Muscle of leg (tissue), 11 donors: Measurements from ENCODE around the gene NBPF1. TPM values are rescaled to one million over a fixed set of nuclear protein-coding genes. Genes with fewer than 3 reads are reported as not detected.
"Not testable (repeated sequence)": the region's sequence is repeated elsewhere in the genome, so short reads cannot be mapped to it uniquely, and the experiment has no call there.

ENCODE experiments used
- DNase-seq: peaks from one replicate; pipeline ENCODE4 v3.0.0; 2013
- H3K27ac ChIP-seq: one replicate; pipeline ENCODE4 v1.5.1; 2013; ENCODE audit warnings: mild to moderate bottlenecking, low read length, control low read depth
- H3K27me3 ChIP-seq: one replicate; pipeline ENCODE4 v1.6.1; 2013; ENCODE audit warnings: low read length; ENCODE audit not compliant: control insufficient read depth, insufficient read depth
- H3K36me3 ChIP-seq: one replicate; pipeline ENCODE4 v1.6.1; 2013; ENCODE audit warnings: low read length; ENCODE audit not compliant: control insufficient read depth, insufficient read depth
- H3K4me1 ChIP-seq: one replicate; pipeline ENCODE4 v1.6.1; 2013; ENCODE audit warnings: low read length; ENCODE audit not compliant: control insufficient read depth, insufficient read depth
- H3K4me3 ChIP-seq: one replicate; pipeline ENCODE4 v1.5.1; 2013; ENCODE audit warnings: low read length, control low read depth
- H3K9me3 ChIP-seq: replicated peaks from 2 replicates; pipeline ENCODE4 v1.6.1; 2013; ENCODE audit warnings: low read depth, low read length; ENCODE audit not compliant: control insufficient read depth
- WGBS: methylation state at CpG from one replicate; pipeline ENCODE4 v1.1.5; 2013; ENCODE audit warnings: missing lambda C conversion rate; ENCODE audit not compliant: insufficient coverage; 5-methylcytosine and 5-hydroxymethylcytosine counted together
- polyA plus RNA-seq, 8 donors: library from polyadenylated mRNA; unstranded; fragments of 120-200 nt; gene quantifications; one replicate each; pipeline versions ENCODE4 v1.2.1 to v1.2.3, GENCODE V29; 2013; ENCODE audit warnings: inconsistent platforms in 1 of 8, low replicate concordance in 1 of 8; ENCODE audit not compliant: insufficient read length in 8 of 8, insufficient read depth in 1 of 8
- total RNA-seq: library from RNA; stranded (reverse); fragments of 120-200 nt; gene quantifications from one replicate; pipeline ENCODE4 v1.2.4, GENCODE V29; 2013

Gene NBPF1
- total and polyA plus RNA-seq, 9 donors: 72.6 to 148 (median 114) TPM

GRCh38 chr1:16588081-16588480 is 25.3 kb downstream of the NBPF1 start:
- H3K27me3 ChIP-seq, H3K4me3 ChIP-seq, H3K9me3 ChIP-seq, H3K4me1 ChIP-seq: not testable (repeated sequence)
- 78% methylated on average over 3 of the region's 5 CpGs for WGBS
- peak; percentile 66 for DNase-seq
- Histone ChIP-seq H3K36me3 (peaks cover 19% of the 10 kb centered on the region), H3K27ac (peak overlapping the region; percentile 72)

- H3K27me3 ChIP-seq, H3K9me3 ChIP-seq, H3K4me1 ChIP-seq, H3K4me3 ChIP-seq, DNase-seq: not testable (repeated sequence)
- Histone ChIP-seq H3K36me3 (peaks cover 19% of the 10 kb centered on the region), H3K27ac (peak overlapping the region; percentile 72)
- WGBS: 82% methylated on average over 3 of the region's 4 CpGs
Observed at GRCh38 chr1:16587639-16588038, 25.7 kb downstream of the NBPF1 start.

GRCh38 chr1:16565324-16565723 is 48.0 kb downstream of the NBPF1 start:
- not testable (repeated sequence) for H3K27me3 ChIP-seq, H3K36me3 ChIP-seq, H3K4me3 ChIP-seq, DNase-seq, H3K4me1 ChIP-seq, H3K27ac ChIP-seq, H3K9me3 ChIP-seq
- WGBS: no CpG with 5 or more reads among the region's 1 CpG

- DNase-seq, H3K4me3 ChIP-seq, H3K27ac ChIP-seq, H3K9me3 ChIP-seq, H3K36me3 ChIP-seq, H3K27me3 ChIP-seq, H3K4me1 ChIP-seq: not testable (repeated sequence)
- WGBS: no CpG with 5 or more reads among the region's 4 CpGs
Observed at GRCh38 chr1:16561035-16561434, 52.3 kb downstream of the NBPF1 start.

GRCh38 chr1:16560498-16560897 is 52.9 kb downstream of the NBPF1 start:
- not testable (repeated sequence) for H3K4me1 ChIP-seq, H3K4me3 ChIP-seq, H3K9me3 ChIP-seq, H3K27ac ChIP-seq, DNase-seq, H3K36me3 ChIP-seq, H3K27me3 ChIP-seq
- WGBS: 38% methylated on average over 1 of the region's 6 CpGs

- not testable (repeated sequence) for H3K27me3 ChIP-seq, H3K9me3 ChIP-seq, DNase-seq, H3K4me1 ChIP-seq, H3K27ac ChIP-seq, H3K4me3 ChIP-seq, H3K36me3 ChIP-seq
- no CpG with 5 or more reads among the region's 5 CpGs for WGBS
Observed at GRCh38 chr1:16559688-16560087, 53.7 kb downstream of the NBPF1 start.

- no CpG with 5 or more reads among the region's 3 CpGs for WGBS
- not testable (repeated sequence) for DNase-seq, H3K27ac ChIP-seq
Observed at GRCh38 chr1:16557034-16557433, 56.3 kb downstream of the NBPF1 start.

GRCh38 chr1:16553244-16553643 is 60.1 kb downstream of the NBPF1 start:
- no CpG with 5 or more reads among the region's 11 CpGs for WGBS
- not testable (repeated sequence) for H3K9me3 ChIP-seq, H3K4me3 ChIP-seq, DNase-seq, H3K27me3 ChIP-seq, H3K4me1 ChIP-seq, H3K36me3 ChIP-seq, H3K27ac ChIP-seq

More at GRCh38 chr1:16557034-16557433, 56.3 kb downstream of the NBPF1 start:
- H3K4me1 ChIP-seq, H3K36me3 ChIP-seq, H3K9me3 ChIP-seq, H3K27me3 ChIP-seq, H3K4me3 ChIP-seq: not testable (repeated sequence)

GRCh38 chr1:16550212-16550918 is 63.0 kb downstream of the NBPF1 start:
- WGBS: no CpG with 5 or more reads among the region's 1 CpG
- not testable (repeated sequence) for H3K4me1 ChIP-seq

GRCh38 chr1:16549545-16549944 is 63.8 kb downstream of the NBPF1 start:
- not testable (repeated sequence) for H3K27ac ChIP-seq, H3K9me3 ChIP-seq, DNase-seq, H3K4me3 ChIP-seq, H3K36me3 ChIP-seq, H3K4me1 ChIP-seq
- H3K27me3 ChIP-seq: peaks cover 18% of the 10 kb centered on the region
- WGBS: no CpG with 5 or more reads among the region's 1 CpG

More at GRCh38 chr1:16550212-16550918, 63.0 kb downstream of the NBPF1 start:
- DNase-seq, H3K4me3 ChIP-seq, H3K36me3 ChIP-seq, H3K9me3 ChIP-seq, H3K27ac ChIP-seq: not testable (repeated sequence)
- H3K27me3 ChIP-seq: peaks cover 11% of the 10 kb centered on the region
